Measurements from ENCODE around the gene KANSL1.
"Not testable (repeated sequence)": the region's sequence is repeated elsewhere in the genome, so short reads cannot be mapped to it uniquely, and the experiment has no call there.

KANSL1 gene

GRCh38 chr17:46193151-46193625, at the start of gene KANSL1:
TSS of gene KANSL1 (minus strand) at chr17:46193429. CDS start at chr17:46172143, 21,286 bp downstream.
- DNase-seq (ENCODE audit: low read depth), result no peak

- not testable (repeated sequence) for DNase-seq (ENCODE audit: low read depth)
These were observed 38.1 kb upstream of the KANSL1 start for GRCh38 chr17:46231359-46231758.

GRCh38 chr17:46225274-46225794, 32.1 kb upstream of the KANSL1 start:
- peak; percentile 92 for DNase-seq (ENCODE audit: low read depth)

GRCh38 chr17:46224864-46225263, 31.6 kb upstream of the KANSL1 start:
- not testable (repeated sequence) for DNase-seq (ENCODE audit: low read depth)

GRCh38 chr17:46223041-46223440, 29.8 kb upstream of the KANSL1 start:
- DNase-seq (ENCODE audit: low read depth), result not testable (repeated sequence)

GRCh38 chr17:46216682-46217081, 23.5 kb upstream of the KANSL1 start:
- no peak for DNase-seq (ENCODE audit: low read depth)

- DNase-seq (ENCODE audit: low read depth), result no peak
These were observed 19.6 kb upstream of the KANSL1 start for GRCh38 chr17:46212634-46213435.

GRCh38 chr17:46208997-46209396, 15.8 kb upstream of the KANSL1 start:
- DNase-seq (ENCODE audit: low read depth), result no peak

GRCh38 chr17:46205975-46206374, 12.7 kb upstream of the KANSL1 start:
- DNase-seq (ENCODE audit: low read depth), result no peak

- no peak for DNase-seq (ENCODE audit: low read depth)
These were observed 9.2 kb upstream of the KANSL1 start for GRCh38 chr17:46202424-46202823.

GRCh38 chr17:46201491-46201890, 8.3 kb upstream of the KANSL1 start:
- DNase-seq (ENCODE audit: low read depth), result no peak

- no peak for DNase-seq (ENCODE audit: low read depth)
These were observed 7.0 kb upstream of the KANSL1 start for GRCh38 chr17:46200197-46200596.

GRCh38 chr17:46199379-46199778, 6.2 kb upstream of the KANSL1 start:
- DNase-seq (ENCODE audit: low read depth), result no peak

- DNase-seq (ENCODE audit: low read depth), result no peak
These were observed 5.0 kb upstream of the KANSL1 start for GRCh38 chr17:46198233-46198632.

- DNase-seq (ENCODE audit: low read depth), result no peak
These were observed 4.3 kb upstream of the KANSL1 start for GRCh38 chr17:46197530-46197929.

- DNase-seq (ENCODE audit: low read depth), result no peak
These were observed 2.9 kb upstream of the KANSL1 start for GRCh38 chr17:46195939-46196716.

- no peak for DNase-seq (ENCODE audit: low read depth)
These were observed 2.1 kb upstream of the KANSL1 start for GRCh38 chr17:46195217-46195855.

- DNase-seq (ENCODE audit: low read depth), result no peak
These were observed 1.4 kb upstream of the KANSL1 start for GRCh38 chr17:46194393-46195216.

- DNase-seq (ENCODE audit: low read depth), result peak; percentile 97
These were observed 580 bp upstream of the KANSL1 start for GRCh38 chr17:46193626-46194392.

GRCh38 chr17:46192439-46193150, 634 bp downstream of the KANSL1 start:
- DNase-seq (ENCODE audit: low read depth), result no peak

All from HS-27A (cell line).